ENCODE data around the gene TMEM220. TPM values are rescaled to one million over a fixed set of nuclear protein-coding genes. Genes with fewer than 3 reads are reported as not detected.

TMEM220 gene
- total and polyA plus RNA-seq, 4 experiments from 2014 or later: 1.8 to 3.5 (median 2.9) TPM

DNA sequence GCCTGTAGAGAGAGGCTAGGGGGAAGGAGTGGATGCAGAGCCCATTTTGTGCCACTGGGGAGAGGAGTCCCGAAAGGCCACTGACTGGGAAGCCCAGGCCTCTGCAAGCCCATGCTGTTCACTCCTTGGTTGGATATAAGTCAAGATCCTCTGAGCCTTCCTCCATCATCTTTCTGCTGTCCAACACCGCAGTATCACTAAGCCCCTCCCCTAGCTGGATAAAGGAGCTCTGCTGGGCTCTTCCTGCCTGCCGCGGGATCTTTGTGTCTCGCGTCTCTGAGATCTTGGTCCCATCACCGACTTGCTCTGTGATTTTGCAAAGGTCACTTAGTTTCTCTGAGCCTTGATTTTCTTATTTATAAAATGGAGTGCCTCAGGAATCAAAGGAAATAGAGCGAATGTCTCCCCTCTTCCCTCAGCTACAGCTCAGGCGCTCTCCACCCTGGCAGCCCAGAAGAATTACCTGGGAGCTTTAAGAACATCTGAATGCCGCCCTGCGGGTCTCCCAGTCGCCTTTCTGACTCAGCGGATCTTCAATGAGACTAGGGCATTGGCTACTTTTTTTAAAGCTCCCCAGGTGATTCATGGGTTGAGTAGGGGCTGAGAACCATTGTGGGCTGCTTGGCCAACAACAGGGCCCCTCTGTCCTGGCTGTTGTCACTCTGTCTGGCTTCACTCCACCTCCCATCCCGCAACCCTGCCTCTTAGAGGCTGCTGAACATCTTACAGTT is 25.2 kb upstream of the TMEM220 start:
- intact Hi-C loops (cut with micrococcal nuclease): no loop called here
- Histone ChIP-seq H3K27ac (ENCODE audit: low read depth, low read length) (no peak overlapping the region), H3K9me3 (ENCODE audit: control insufficient read depth in 1 of 2, low read length in 2 of 2) (no peaks in the 10 kb centered on the region), H3K4me3 (ENCODE audit: low read length in 2 of 2) (no peak overlapping the region), H3K4me1 (ENCODE audit: insufficient read depth, low read length) (no peaks in the 10 kb centered on the region), H3K27me3 (ENCODE audit: insufficient read depth, low read length) (no peaks in the 10 kb centered on the region), H3K36me3 (ENCODE audit: insufficient read depth, low read length) (no peaks in the 10 kb centered on the region)
- ChIA-PET POLR2A (ENCODE audit: partially characterized antibody) (no interaction called here), CTCF (ENCODE audit: partially characterized antibody) (interaction anchor here (0.9 to 1.1 kb wide), 2 partner anchors 11 to 18 kb away, joined by 3 to 4 read pairs; no protein-coding TSS in a partner anchor)
- H3K9me3 Mint-ChIP-seq: no peaks in the 10 kb centered on the region
- H3K27me3 Mint-ChIP-seq: peaks cover 0 to 3% of the 10 kb centered on the region in 2 donors
- no peaks in the 10 kb centered on the region for H3K4me1 Mint-ChIP-seq
- H3K4me3 Mint-ChIP-seq: no peak overlapping the region
- no peak for DNase-seq
- peak overlapping the region in 1 of 7 donors; percentile 65 for H3K27ac Mint-ChIP-seq
- H3K36me3 Mint-ChIP-seq: no peaks in the 10 kb centered on the region

DNA sequence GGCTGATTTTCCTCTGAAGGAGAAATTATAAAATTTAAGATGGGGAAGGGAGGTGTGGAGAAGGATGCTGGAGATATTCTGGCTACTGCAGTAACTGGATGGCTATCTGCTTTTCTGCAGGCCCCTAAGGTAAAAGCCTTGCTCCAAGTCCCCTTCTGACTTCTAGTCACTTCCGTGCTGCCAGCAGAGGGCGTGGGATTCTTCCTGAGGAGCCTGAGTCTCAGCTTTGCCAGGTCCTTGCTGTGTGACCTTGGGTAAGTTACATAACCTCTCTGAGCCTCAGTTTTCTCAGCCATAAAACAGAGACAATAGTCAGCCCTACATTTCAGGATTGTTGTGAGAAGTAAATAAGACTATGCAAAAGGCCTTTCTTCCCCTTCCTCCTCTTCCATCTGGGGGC is 24.3 kb upstream of the TMEM220 start:
- Mint-ChIP-seq H3K27ac (no peak overlapping the region), H3K9me3 (no peaks in the 10 kb centered on the region), H3K36me3 (no peaks in the 10 kb centered on the region), H3K4me1 (no peaks in the 10 kb centered on the region), H3K4me3 (no peak overlapping the region), H3K27me3 (peaks cover 0 to 3% of the 10 kb centered on the region in 2 donors)
- H3K9me3 ChIP-seq (ENCODE audit: control insufficient read depth in 1 of 2, low read length in 2 of 2): no peaks in the 10 kb centered on the region
- CTCF ChIA-PET (ENCODE audit: partially characterized antibody): interaction anchor here (0.7 to 1.1 kb wide), 3 partner anchors 11 to 17 kb away, joined by 3 to 4 read pairs (median 3); no protein-coding TSS in a partner anchor
- H3K4me3 ChIP-seq (ENCODE audit: low read length in 2 of 2): no peak overlapping the region
- H3K27ac ChIP-seq (ENCODE audit: low read depth, low read length): no peak overlapping the region
- H3K27me3 ChIP-seq (ENCODE audit: insufficient read depth, low read length): no peaks in the 10 kb centered on the region
- H3K36me3 ChIP-seq (ENCODE audit: insufficient read depth, low read length): no peaks in the 10 kb centered on the region
- intact Hi-C loops (cut with micrococcal nuclease): no loop called here
- no peaks in the 10 kb centered on the region for H3K4me1 ChIP-seq (ENCODE audit: insufficient read depth, low read length)
- no peak for DNase-seq
- POLR2A ChIA-PET (ENCODE audit: partially characterized antibody): no interaction called here

DNA sequence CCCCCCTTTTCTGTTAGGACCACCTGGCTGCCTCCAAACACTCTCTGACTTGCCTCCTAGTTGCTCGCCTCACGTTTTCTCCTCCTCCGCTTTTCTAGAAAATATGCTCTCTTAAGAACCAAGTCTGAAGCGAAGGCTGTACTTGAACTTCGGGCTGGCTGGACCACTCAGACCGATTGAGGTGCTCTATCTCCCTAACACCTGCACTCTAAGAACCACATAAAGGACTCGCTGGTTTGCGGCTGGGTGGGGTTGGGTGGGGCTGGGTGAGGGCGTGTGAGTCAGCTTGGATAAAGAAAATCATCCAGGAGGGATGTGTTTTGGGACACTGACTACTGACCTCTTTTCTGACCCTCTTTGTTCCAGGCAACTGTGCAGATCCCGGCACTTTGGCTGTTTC is 22.9 kb upstream of the TMEM220 start:
- POLR2A ChIA-PET (ENCODE audit: partially characterized antibody): no interaction called here
- no peak overlapping the region for H3K27ac ChIP-seq (ENCODE audit: low read depth, low read length)
- DNase-seq: no peak
- CTCF ChIA-PET (ENCODE audit: partially characterized antibody): no interaction called here
- intact Hi-C loops (cut with micrococcal nuclease): no loop called here
- Mint-ChIP-seq H3K27ac (no peak overlapping the region), H3K9me3 (no peaks in the 10 kb centered on the region), H3K4me1 (no peaks in the 10 kb centered on the region), H3K36me3 (no peaks in the 10 kb centered on the region), H3K27me3 (peaks cover 0 to under 1% of the 10 kb centered on the region in 2 donors), H3K4me3 (no peak overlapping the region)
- H3K36me3 ChIP-seq (ENCODE audit: insufficient read depth, low read length): no peaks in the 10 kb centered on the region
- no peaks in the 10 kb centered on the region for H3K4me1 ChIP-seq (ENCODE audit: insufficient read depth, low read length)
- no peak overlapping the region for H3K4me3 ChIP-seq (ENCODE audit: low read length in 2 of 2)
- no peaks in the 10 kb centered on the region for H3K9me3 ChIP-seq (ENCODE audit: control insufficient read depth in 1 of 2, low read length in 2 of 2)
- no peaks in the 10 kb centered on the region for H3K27me3 ChIP-seq (ENCODE audit: insufficient read depth, low read length)

DNA sequence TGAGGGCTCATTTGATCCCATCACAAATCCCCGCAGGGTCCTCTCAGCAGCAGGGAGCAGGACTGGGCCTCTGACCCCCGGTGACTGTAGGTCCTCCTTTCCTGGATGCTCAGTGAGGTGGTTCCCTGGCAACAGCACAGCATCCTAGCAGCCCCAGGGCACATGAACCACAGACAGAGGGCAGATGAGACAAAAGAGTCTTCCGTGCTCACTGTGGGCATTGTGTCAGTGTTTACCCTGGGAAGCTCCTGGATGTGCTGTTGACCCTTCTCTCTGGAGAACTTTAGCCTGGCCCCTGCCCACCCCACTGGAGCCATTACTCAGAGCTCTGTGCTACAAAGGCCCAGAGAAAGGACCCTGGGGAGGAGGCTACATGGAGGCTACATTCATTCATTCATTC is 21.7 kb upstream of the TMEM220 start:
- Mint-ChIP-seq H3K4me1 (no peaks in the 10 kb centered on the region), H3K36me3 (no peaks in the 10 kb centered on the region), H3K4me3 (no peak overlapping the region), H3K27me3 (peaks cover 0 to 1% of the 10 kb centered on the region in 2 donors), H3K27ac (no peak overlapping the region), H3K9me3 (no peaks in the 10 kb centered on the region)
- no peaks in the 10 kb centered on the region for H3K9me3 ChIP-seq (ENCODE audit: control insufficient read depth in 1 of 2, low read length in 2 of 2)
- no peak overlapping the region for H3K4me3 ChIP-seq (ENCODE audit: low read length in 2 of 2)
- DNase-seq: no peak
- intact Hi-C loops (cut with micrococcal nuclease): no loop called here
- POLR2A ChIA-PET (ENCODE audit: partially characterized antibody): no interaction called here
- no peaks in the 10 kb centered on the region for H3K4me1 ChIP-seq (ENCODE audit: insufficient read depth, low read length)
- CTCF ChIA-PET (ENCODE audit: partially characterized antibody): no interaction called here
- no peaks in the 10 kb centered on the region for H3K36me3 ChIP-seq (ENCODE audit: insufficient read depth, low read length)
- no peak overlapping the region for H3K27ac ChIP-seq (ENCODE audit: low read depth, low read length)
- no peaks in the 10 kb centered on the region for H3K27me3 ChIP-seq (ENCODE audit: insufficient read depth, low read length)

DNA sequence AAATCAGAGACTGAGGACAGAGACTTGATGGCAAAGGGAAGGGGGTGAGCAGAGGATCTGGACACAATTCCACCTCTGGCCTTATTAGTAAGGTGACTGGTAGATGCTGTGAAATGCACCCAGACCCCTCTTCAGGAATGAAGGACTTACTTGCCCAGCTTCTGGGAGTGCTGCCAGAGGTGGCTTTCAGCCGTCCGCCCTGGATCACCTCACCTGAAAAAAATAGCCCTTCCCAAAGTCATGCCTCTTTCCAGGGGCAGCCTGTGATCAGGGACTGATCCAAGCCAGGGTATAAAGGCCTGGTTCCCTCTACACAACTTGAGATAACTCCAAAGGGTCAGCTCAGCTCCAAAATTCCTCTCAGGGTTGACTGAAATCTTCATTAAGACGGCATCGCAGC is 20.4 kb upstream of the TMEM220 start:
- H3K9me3 ChIP-seq (ENCODE audit: control insufficient read depth in 1 of 2, low read length in 2 of 2): no peaks in the 10 kb centered on the region
- no peak overlapping the region for H3K27ac ChIP-seq (ENCODE audit: low read depth, low read length)
- no peak overlapping the region for H3K4me3 ChIP-seq (ENCODE audit: low read length in 2 of 2)
- no peak overlapping the region for H3K4me3 Mint-ChIP-seq
- H3K36me3 Mint-ChIP-seq: no peaks in the 10 kb centered on the region
- intact Hi-C loops (cut with micrococcal nuclease): no loop called here
- no peaks in the 10 kb centered on the region for H3K4me1 ChIP-seq (ENCODE audit: insufficient read depth, low read length)
- H3K27me3 ChIP-seq (ENCODE audit: insufficient read depth, low read length): no peaks in the 10 kb centered on the region
- H3K4me1 Mint-ChIP-seq: no peaks in the 10 kb centered on the region
- H3K27ac Mint-ChIP-seq: no peak overlapping the region
- no peaks in the 10 kb centered on the region for H3K9me3 Mint-ChIP-seq
- no peak for DNase-seq
- H3K27me3 Mint-ChIP-seq: peaks cover 0 to 1% of the 10 kb centered on the region in 2 donors
- H3K36me3 ChIP-seq (ENCODE audit: insufficient read depth, low read length): no peaks in the 10 kb centered on the region
- ChIA-PET POLR2A (ENCODE audit: partially characterized antibody) (no interaction called here), CTCF (ENCODE audit: partially characterized antibody) (no interaction called here)

DNA sequence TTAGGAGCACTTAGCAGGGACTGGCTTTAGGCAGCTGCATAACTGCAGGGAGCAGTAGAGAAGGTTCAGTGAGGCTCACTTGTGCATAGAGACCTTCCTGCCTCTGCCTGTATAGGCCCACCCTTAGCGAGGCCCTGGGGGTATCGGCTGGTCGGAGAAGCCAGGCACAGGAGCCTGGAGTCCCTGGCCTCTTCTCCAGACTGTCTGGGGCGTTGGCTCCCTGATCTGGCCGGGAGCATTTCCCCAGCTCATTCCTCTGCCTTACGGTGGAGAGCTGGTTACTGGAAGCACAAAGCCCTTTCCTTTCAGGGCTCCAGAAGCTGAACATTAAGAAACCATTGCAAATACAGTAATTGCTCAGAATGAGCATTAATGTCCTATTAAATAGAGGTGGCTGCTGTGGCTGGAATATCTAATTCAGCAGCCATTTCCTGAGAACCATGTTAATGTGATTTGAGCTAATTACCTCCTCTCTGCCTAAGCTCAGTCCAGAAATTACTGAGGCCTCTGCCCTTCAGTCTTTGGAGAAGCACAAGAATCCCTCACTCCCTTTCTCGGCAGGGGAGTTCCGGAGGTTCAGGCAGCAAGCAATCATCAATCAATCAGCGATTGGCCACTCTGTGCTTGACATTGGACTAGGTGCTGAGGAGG is 18.8 kb upstream of the TMEM220 start:
- no peaks in the 10 kb centered on the region for H3K36me3 ChIP-seq (ENCODE audit: insufficient read depth, low read length)
- H3K27ac Mint-ChIP-seq: no peak overlapping the region
- H3K4me3 Mint-ChIP-seq: no peak overlapping the region
- no peaks in the 10 kb centered on the region for H3K9me3 ChIP-seq (ENCODE audit: control insufficient read depth in 1 of 2, low read length in 2 of 2)
- peaks cover 1 to 3% of the 10 kb centered on the region in 2 donors for H3K27me3 Mint-ChIP-seq
- no peaks in the 10 kb centered on the region for H3K36me3 Mint-ChIP-seq
- H3K4me3 ChIP-seq (ENCODE audit: low read length in 2 of 2): no peak overlapping the region
- intact Hi-C loops (cut with micrococcal nuclease): no loop called here
- DNase-seq: no peak
- ChIA-PET POLR2A (ENCODE audit: partially characterized antibody) (interaction anchor here (0.6 kb wide), 1 partner anchor 48 kb away, joined by 3 read pairs; no protein-coding TSS in a partner anchor), CTCF (ENCODE audit: partially characterized antibody) (interaction anchor here (0.5 to 1.0 kb wide), 3 partner anchors 8 to 1233 kb away, joined by 3 read pairs; no protein-coding TSS in a partner anchor)
- H3K9me3 Mint-ChIP-seq: no peaks in the 10 kb centered on the region
- H3K4me1 Mint-ChIP-seq: peaks cover 5 to 9% (median 6%) of the 10 kb centered on the region in 4 donors
- H3K27ac ChIP-seq (ENCODE audit: low read depth, low read length): no peak overlapping the region
- H3K4me1 ChIP-seq (ENCODE audit: insufficient read depth, low read length): peaks cover 12% of the 10 kb centered on the region
- H3K27me3 ChIP-seq (ENCODE audit: insufficient read depth, low read length): no peaks in the 10 kb centered on the region

DNA sequence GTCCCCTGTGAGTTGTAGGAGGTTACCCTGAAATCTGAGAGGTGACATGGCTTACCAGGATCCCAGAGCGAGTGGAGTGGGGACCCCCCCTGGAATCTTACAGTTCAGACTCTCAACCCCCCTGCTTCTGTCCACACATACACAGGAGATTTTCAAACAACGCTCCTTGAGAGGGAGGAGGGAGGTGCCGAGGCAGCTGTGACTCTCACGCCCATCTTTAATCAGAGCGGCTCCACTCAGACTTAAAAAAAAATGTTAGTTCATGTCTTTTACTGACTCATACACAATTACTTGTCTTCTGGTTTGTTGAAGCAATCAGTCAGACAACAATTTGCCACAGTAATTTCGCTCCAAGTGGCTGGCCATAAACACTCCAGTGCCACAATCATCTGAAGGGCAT is 15.4 kb upstream of the TMEM220 start:
- intact Hi-C loops (cut with micrococcal nuclease): no loop called here
- H3K36me3 ChIP-seq (ENCODE audit: insufficient read depth, low read length): no peaks in the 10 kb centered on the region
- peaks cover 12% of the 10 kb centered on the region for H3K4me1 ChIP-seq (ENCODE audit: insufficient read depth, low read length)
- no peak for DNase-seq
- H3K27ac ChIP-seq (ENCODE audit: low read depth, low read length): no peak overlapping the region
- no peak overlapping the region for H3K4me3 Mint-ChIP-seq
- POLR2A ChIA-PET (ENCODE audit: partially characterized antibody): no interaction called here
- H3K4me3 ChIP-seq (ENCODE audit: low read length in 2 of 2): no peak overlapping the region
- peak overlapping the region in 1 of 7 donors; percentile 15 for H3K27ac Mint-ChIP-seq
- H3K27me3 ChIP-seq (ENCODE audit: insufficient read depth, low read length): no peaks in the 10 kb centered on the region
- peaks cover 5 to 9% (median 6%) of the 10 kb centered on the region in 4 donors for H3K4me1 Mint-ChIP-seq
- peaks cover 1 to 7% of the 10 kb centered on the region in 2 donors for H3K27me3 Mint-ChIP-seq
- no peaks in the 10 kb centered on the region for H3K9me3 Mint-ChIP-seq
- CTCF ChIA-PET (ENCODE audit: partially characterized antibody): interaction anchor here (1.2 kb wide), 1 partner anchor 8 kb away, joined by 3 read pairs; no protein-coding TSS in a partner anchor
- H3K36me3 Mint-ChIP-seq: no peaks in the 10 kb centered on the region
- no peaks in the 10 kb centered on the region for H3K9me3 ChIP-seq (ENCODE audit: control insufficient read depth in 1 of 2, low read length in 2 of 2)
